ENCODE results near the gene TRAF6.

DNA sequence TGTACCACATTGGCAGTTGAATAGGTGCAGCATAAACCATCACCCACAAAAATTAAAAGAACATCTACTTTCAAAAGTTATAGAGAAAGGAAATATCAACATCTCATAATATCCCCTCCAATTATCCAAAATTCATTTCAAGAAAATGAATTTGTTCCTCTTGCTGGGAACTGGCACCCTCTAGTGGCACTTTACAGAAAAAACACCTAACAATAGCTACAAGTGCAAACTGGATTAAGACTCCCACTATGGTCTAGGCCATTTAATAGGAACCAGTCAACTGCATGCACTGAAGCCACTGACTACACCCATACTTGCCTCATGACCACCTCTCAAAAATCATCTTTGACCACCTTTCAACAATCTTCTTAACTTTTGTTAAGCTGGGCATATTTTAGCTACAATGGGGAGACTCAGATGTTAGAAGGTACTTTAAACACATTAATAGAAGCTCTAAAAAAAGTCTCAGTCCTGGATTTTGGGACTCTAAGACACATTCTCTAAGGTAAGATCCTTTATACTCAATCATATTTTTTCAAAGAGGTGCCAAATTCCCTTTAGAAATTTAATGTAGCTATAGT lies 17.3 kb downstream of the TRAF6 start:
- TF ChIP-seq EZH2phosphoT487 (IDR thresholded peaks at IDR 0.05; ENCODE audit: borderline replicate concordance, low read depth) (no peak), EP300 (IDR thresholded peaks at IDR 0.05; ENCODE audit: borderline replicate concordance in 1 of 2, low read depth in 1 of 2, low read length in 1 of 2) (no peak), FOXJ3 (CRISPR knock-in tag; IDR thresholded peaks at IDR 0.05) (no peak), FOSL2 (IDR thresholded peaks at IDR 0.05; ENCODE audit: borderline replicate concordance, low read depth) (no peak), GABPA (IDR thresholded peaks at IDR 0.05; ENCODE audit: low read depth) (no peak), POLR2AphosphoS5 (IDR thresholded peaks at IDR 0.05; ENCODE audit: low read depth, low read length) (no peak), TAF1 (IDR thresholded peaks at IDR 0.05; ENCODE audit: borderline replicate concordance, low read depth, low read length) (no peak), SIN3A (IDR thresholded peaks at IDR 0.05; ENCODE audit: borderline replicate concordance, low read depth, low read length) (no peak), MXI1 (IDR thresholded peaks at IDR 0.05; ENCODE audit: low read depth, low read length) (no peak)
- TF ChIP-seq, protein P1, sequence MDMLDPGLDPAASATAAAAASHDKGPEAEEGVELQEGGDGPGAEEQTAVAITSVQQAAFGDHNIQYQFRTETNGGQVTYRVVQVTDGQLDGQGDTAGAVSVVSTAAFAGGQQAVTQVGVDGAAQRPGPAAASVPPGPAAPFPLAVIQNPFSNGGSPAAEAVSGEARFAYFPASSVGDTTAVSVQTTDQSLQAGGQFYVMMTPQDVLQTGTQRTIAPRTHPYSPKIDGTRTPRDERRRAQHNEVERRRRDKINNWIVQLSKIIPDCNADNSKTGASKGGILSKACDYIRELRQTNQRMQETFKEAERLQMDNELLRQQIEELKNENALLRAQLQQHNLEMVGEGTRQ (IDR thresholded peaks at IDR 0.05; ENCODE audit: borderline replicate concordance, low read depth, low read length) = no peak
- TF ChIP-seq, protein P2, sequence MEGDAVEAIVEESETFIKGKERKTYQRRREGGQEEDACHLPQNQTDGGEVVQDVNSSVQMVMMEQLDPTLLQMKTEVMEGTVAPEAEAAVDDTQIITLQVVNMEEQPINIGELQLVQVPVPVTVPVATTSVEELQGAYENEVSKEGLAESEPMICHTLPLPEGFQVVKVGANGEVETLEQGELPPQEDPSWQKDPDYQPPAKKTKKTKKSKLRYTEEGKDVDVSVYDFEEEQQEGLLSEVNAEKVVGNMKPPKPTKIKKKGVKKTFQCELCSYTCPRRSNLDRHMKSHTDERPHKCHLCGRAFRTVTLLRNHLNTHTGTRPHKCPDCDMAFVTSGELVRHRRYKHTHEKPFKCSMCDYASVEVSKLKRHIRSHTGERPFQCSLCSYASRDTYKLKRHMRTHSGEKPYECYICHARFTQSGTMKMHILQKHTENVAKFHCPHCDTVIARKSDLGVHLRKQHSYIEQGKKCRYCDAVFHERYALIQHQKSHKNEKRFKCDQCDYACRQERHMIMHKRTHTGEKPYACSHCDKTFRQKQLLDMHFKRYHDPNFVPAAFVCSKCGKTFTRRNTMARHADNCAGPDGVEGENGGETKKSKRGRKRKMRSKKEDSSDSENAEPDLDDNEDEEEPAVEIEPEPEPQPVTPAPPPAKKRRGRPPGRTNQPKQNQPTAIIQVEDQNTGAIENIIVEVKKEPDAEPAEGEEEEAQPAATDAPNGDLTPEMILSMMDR (IDR thresholded peaks at IDR 0.05) = peak; percentile 89
- TF ChIP-seq, protein P3, sequence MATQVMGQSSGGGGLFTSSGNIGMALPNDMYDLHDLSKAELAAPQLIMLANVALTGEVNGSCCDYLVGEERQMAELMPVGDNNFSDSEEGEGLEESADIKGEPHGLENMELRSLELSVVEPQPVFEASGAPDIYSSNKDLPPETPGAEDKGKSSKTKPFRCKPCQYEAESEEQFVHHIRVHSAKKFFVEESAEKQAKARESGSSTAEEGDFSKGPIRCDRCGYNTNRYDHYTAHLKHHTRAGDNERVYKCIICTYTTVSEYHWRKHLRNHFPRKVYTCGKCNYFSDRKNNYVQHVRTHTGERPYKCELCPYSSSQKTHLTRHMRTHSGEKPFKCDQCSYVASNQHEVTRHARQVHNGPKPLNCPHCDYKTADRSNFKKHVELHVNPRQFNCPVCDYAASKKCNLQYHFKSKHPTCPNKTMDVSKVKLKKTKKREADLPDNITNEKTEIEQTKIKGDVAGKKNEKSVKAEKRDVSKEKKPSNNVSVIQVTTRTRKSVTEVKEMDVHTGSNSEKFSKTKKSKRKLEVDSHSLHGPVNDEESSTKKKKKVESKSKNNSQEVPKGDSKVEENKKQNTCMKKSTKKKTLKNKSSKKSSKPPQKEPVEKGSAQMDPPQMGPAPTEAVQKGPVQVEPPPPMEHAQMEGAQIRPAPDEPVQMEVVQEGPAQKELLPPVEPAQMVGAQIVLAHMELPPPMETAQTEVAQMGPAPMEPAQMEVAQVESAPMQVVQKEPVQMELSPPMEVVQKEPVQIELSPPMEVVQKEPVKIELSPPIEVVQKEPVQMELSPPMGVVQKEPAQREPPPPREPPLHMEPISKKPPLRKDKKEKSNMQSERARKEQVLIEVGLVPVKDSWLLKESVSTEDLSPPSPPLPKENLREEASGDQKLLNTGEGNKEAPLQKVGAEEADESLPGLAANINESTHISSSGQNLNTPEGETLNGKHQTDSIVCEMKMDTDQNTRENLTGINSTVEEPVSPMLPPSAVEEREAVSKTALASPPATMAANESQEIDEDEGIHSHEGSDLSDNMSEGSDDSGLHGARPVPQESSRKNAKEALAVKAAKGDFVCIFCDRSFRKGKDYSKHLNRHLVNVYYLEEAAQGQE (IDR thresholded peaks at IDR 0.05; ENCODE audit: low read depth, low read length) = no peak

All from SK-N-SH (cell line).